Calu3 (cell line): ENCODE data around the gene ARHGAP21. TPM values are rescaled to one million over a fixed set of nuclear protein-coding genes. Genes with fewer than 3 reads are reported as not detected.
A peak's percentile ranks its signal among the peaks of the same experiment; 100 is the strongest.

Experiments
- BruUV-seq: library from RNA; stranded (reverse); fragments of 400-500 nt; replicated peaks from 2 replicates; lab custom pipeline; 2021; lab: Mats Ljungman, UMichigan
- CTCF ChIA-PET: fragments of 300-600 bp; sonication (Branson Sonifier 250); formaldehyde crosslinking; loops from one replicate; lab custom pipeline; 2022; ENCODE audit warnings: antibody characterized with exemption; lab: Charles Lee
- DNase-seq: peaks from one replicate; pipeline ENCODE4 v3.0.0; 2022
- H3K27ac Mint-ChIP-seq: one replicate; pipeline ENCODE4 v1.8.0; 2022; ENCODE audit warnings: mixed read lengths; ENCODE audit not compliant: unreplicated experiment
- H3K27me3 Mint-ChIP-seq: one replicate; pipeline ENCODE4 v1.8.0; 2022; ENCODE audit warnings: mixed read lengths; ENCODE audit not compliant: unreplicated experiment
- H3K36me3 Mint-ChIP-seq: one replicate; pipeline ENCODE4 v1.8.0; 2022; ENCODE audit warnings: mild to moderate bottlenecking, moderate library complexity, mixed read lengths; ENCODE audit not compliant: insufficient read depth, unreplicated experiment
- H3K4me1 Mint-ChIP-seq: one replicate; pipeline ENCODE4 v1.8.0; 2022; ENCODE audit warnings: mild to moderate bottlenecking, low read depth, mixed read lengths; ENCODE audit not compliant: unreplicated experiment
- H3K4me3 Mint-ChIP-seq: one replicate; pipeline ENCODE4 v1.8.0; 2022; ENCODE audit warnings: mild to moderate bottlenecking, low read depth, moderate library complexity, mixed read lengths; ENCODE audit not compliant: unreplicated experiment
- H3K9me3 Mint-ChIP-seq: one replicate; pipeline ENCODE4 v1.8.0; 2022; ENCODE audit warnings: low read depth, mixed read lengths; ENCODE audit not compliant: unreplicated experiment
- CTCF ChIP-seq: fragments of 200-600 bp; IDR thresholded peaks from one replicate; pipeline ENCODE4 v1.8.0; 2022; ENCODE audit warnings: antibody characterized with exemption; ENCODE audit not compliant: unreplicated experiment
- intact Hi-C: fragments of 100-400 bp; cut with micrococcal nuclease; formaldehyde crosslinking; loops from one replicate; pipeline ENCODE4 v1.10.0; 2022; ENCODE audit not compliant: unreplicated experiment
- total RNA-seq: library from RNA; stranded (reverse); gene quantifications from 2 replicates; pipeline ENCODE4 v1.2.3, GENCODE V29; 2022

The ARHGAP21 gene
- total RNA-seq, 1 experiment from 2014 or later = 67.5 TPM

- Mint-ChIP-seq H3K27ac (no peak overlapping the region), H3K9me3 (no peaks in the 10 kb centered on the region), H3K4me3 (no peak overlapping the region), H3K27me3 (no peaks in the 10 kb centered on the region), H3K4me1 (peaks cover 17% of the 10 kb centered on the region), H3K36me3 (no peaks in the 10 kb centered on the region)
- CTCF ChIA-PET = no interaction called here
- intact Hi-C loops = loop anchor here (10.0 kb wide), 1 partner anchor 373 kb away; no protein-coding TSS in a partner anchor
- DNase-seq = no peak
- no peak for TF ChIP-seq CTCF
- no TSS peak for BruUV-seq
These were observed 12.2 kb downstream of the ARHGAP21 start for GRCh38 chr10:24711465-24711864.

GRCh38 chr10:24708081-24708480 is 15.6 kb downstream of the ARHGAP21 start:
- Mint-ChIP-seq H3K36me3 (no peaks in the 10 kb centered on the region), H3K9me3 (no peaks in the 10 kb centered on the region), H3K27me3 (no peaks in the 10 kb centered on the region), H3K27ac (no peak overlapping the region), H3K4me3 (no peak overlapping the region), H3K4me1 (peaks cover 21% of the 10 kb centered on the region)
- CTCF ChIA-PET = interaction anchor here (1.6 kb wide), 2 partner anchors 13 to 28 kb away, joined by 3 to 4 read pairs; no protein-coding TSS in a partner anchor
- no peak for DNase-seq
- no TSS peak for BruUV-seq
- TF ChIP-seq CTCF = no peak
- intact Hi-C loops = loop anchor here (5.0 kb wide), 1 partner anchor 244 kb away; the partner anchor contains the start of gene PRTFDC1

GRCh38 chr10:24707445-24707844 is 16.2 kb downstream of the ARHGAP21 start:
- H3K4me3 Mint-ChIP-seq = no peak overlapping the region
- H3K9me3 Mint-ChIP-seq = no peaks in the 10 kb centered on the region
- no peak for TF ChIP-seq CTCF
- DNase-seq = no peak
- intact Hi-C loops = loop anchor here (2.0 to 5.0 kb wide), 2 partner anchors 13 to 245 kb away; partner anchors contain the start of gene PRTFDC1
- H3K36me3 Mint-ChIP-seq = no peaks in the 10 kb centered on the region
- no TSS peak for BruUV-seq
- CTCF ChIA-PET = interaction anchor here (0.5 to 1.6 kb wide), 3 partner anchors 12 to 59 kb away, joined by 3 to 5 read pairs (median 4); no protein-coding TSS in a partner anchor
- H3K27ac Mint-ChIP-seq = no peak overlapping the region
- H3K4me1 Mint-ChIP-seq = peaks cover 17% of the 10 kb centered on the region
- H3K27me3 Mint-ChIP-seq = no peaks in the 10 kb centered on the region

GRCh38 chr10:24706479-24707118 is 17.1 kb downstream of the ARHGAP21 start:
- Mint-ChIP-seq H3K27ac (no peak overlapping the region), H3K4me3 (no peak overlapping the region), H3K27me3 (no peaks in the 10 kb centered on the region), H3K4me1 (peaks cover 19% of the 10 kb centered on the region), H3K36me3 (no peaks in the 10 kb centered on the region), H3K9me3 (no peaks in the 10 kb centered on the region)
- peak; percentile 40 for DNase-seq
- BruUV-seq = no TSS peak
- CTCF ChIA-PET = interaction anchor here (1.0 to 1.6 kb wide), 3 partner anchors 11 to 64 kb away, joined by 3 to 4 read pairs (median 4); no protein-coding TSS in a partner anchor
- intact Hi-C loops = loop anchor here (2.0 to 5.0 kb wide), 2 partner anchors 14 to 246 kb away; partner anchors contain the start of gene PRTFDC1
- no peak for TF ChIP-seq CTCF
